ENCODE results near the gene LARP4. TPM values are rescaled to one million over a fixed set of nuclear protein-coding genes. Genes with fewer than 3 reads are reported as not detected.
A peak's percentile ranks its signal among the peaks of the same experiment; 100 is the strongest.

Gene LARP4
- 17.4 and 27.1 TPM in 2 replicates for total RNA-seq (2014; rRNA removed; shearing (Covaris generic))
- polyA plus RNA-seq (2016; fragmentation: Nextera tagmentation; extraction: Ambion mirVana) = 30.9 and 34.6 TPM in 2 replicates

- peak; percentile 97 for DNase-seq
- in situ Hi-C loops (cut with MboI) = no loop called here
Observed at GRCh38 chr12:50400638-50401499, at the start of gene LARP4. Gene LARP4, plus strand, starts transcription at chr12:50400885. Its CDS starts 126 bp downstream, at chr12:50401011.

GRCh38 chr12:50351120-50352043, 49.3 kb upstream of the LARP4 start:
- Histone ChIP-seq H3F3A (ENCODE audit: insufficient read depth) (0 out of 2 replicates have a peak, but pooled peaks cover 3% of the 10 kb centered on the region), H3K4me3 (no peak overlapping the region), H3K4me2 (ENCODE audit: unreplicated experiment) (no peak overlapping the region), H4K20me1 (ENCODE audit: insufficient read depth) (no peaks in the 10 kb centered on the region), H2AFZ (no peak overlapping the region), H3K9ac (no peak overlapping the region), H3K27ac (no peak overlapping the region), H3K27me3 (replicated peaks; ENCODE audit: insufficient read depth) (no peaks in the 10 kb centered on the region), H3K79me2 (ENCODE audit: insufficient read depth) (no peaks in the 10 kb centered on the region), H3K9me3 (ENCODE audit: low read depth) (no peaks in the 10 kb centered on the region), H3K9me2 (ENCODE audit: insufficient read depth) (no peaks in the 10 kb centered on the region), H3K4me1 (ENCODE audit: insufficient read depth) (no peaks in the 10 kb centered on the region; the same call in 1 of the 2 replicates), H3K36me3 (ENCODE audit: low read depth) (no peaks in the 10 kb centered on the region)
- DNase-seq = peak; percentile 8
- TF ChIP-seq EZH2 (IDR thresholded peaks at IDR 0.05; ENCODE audit: insufficient read depth, poor library complexity, severe bottlenecking) (no peak), EZH2phosphoT487 (IDR thresholded peaks at IDR 0.05; ENCODE audit: insufficient read depth, low read depth) (no peak)
- 78 to 93% methylated on average over 7 to 11 of the region's 11 CpGs for WGBS, 2 experiments (ENCODE audit: low coverage in 1 of 2, low lambda C conversion rate in 2 of 2, missing lambda C conversion rate in 2 of 2)
- in situ Hi-C loops (cut with MboI) = no loop called here

More at GRCh38 chr12:50400638-50401499, at the start of gene LARP4:
- Histone ChIP-seq H3K9me3 (ENCODE audit: low read depth) (no peaks in the 10 kb centered on the region), H2AFZ (peak within 1 kb of the TSS; percentile 97), H3K4me3 (peak within 1 kb of the TSS; percentile 92), H4K20me1 (ENCODE audit: insufficient read depth) (no peaks in the 10 kb centered on the region), H3K36me3 (ENCODE audit: low read depth) (no peaks in the 10 kb centered on the region), H3K9me2 (ENCODE audit: insufficient read depth) (no peaks in the 10 kb centered on the region), H3K9ac (peak within 1 kb of the TSS; percentile 85), H3K27ac (peak within 1 kb of the TSS; percentile 82), H3K4me2 (ENCODE audit: unreplicated experiment) (peak within 1 kb of the TSS; percentile 97), H3K27me3 (replicated peaks; ENCODE audit: insufficient read depth) (no peaks in the 10 kb centered on the region), H3F3A (ENCODE audit: insufficient read depth) (peaks cover 39% of the 10 kb centered on the region), H3K79me2 (ENCODE audit: insufficient read depth) (peaks cover 50% of the 10 kb centered on the region), H3K4me1 (ENCODE audit: insufficient read depth) (peaks cover 21% of the 10 kb centered on the region; the same call in 1 of the 2 replicates)
- no peak for TF ChIP-seq EZH2phosphoT487 (IDR thresholded peaks at IDR 0.05; ENCODE audit: insufficient read depth, low read depth)
- no peak for TF ChIP-seq EZH2 (IDR thresholded peaks at IDR 0.05; ENCODE audit: insufficient read depth, poor library complexity, severe bottlenecking)
- WGBS, 2 experiments (ENCODE audit: low coverage in 1 of 2, low lambda C conversion rate in 2 of 2, missing lambda C conversion rate in 2 of 2) = 0 to 1% methylated on average over 50 to 54 of the region's 54 CpGs

DNA sequence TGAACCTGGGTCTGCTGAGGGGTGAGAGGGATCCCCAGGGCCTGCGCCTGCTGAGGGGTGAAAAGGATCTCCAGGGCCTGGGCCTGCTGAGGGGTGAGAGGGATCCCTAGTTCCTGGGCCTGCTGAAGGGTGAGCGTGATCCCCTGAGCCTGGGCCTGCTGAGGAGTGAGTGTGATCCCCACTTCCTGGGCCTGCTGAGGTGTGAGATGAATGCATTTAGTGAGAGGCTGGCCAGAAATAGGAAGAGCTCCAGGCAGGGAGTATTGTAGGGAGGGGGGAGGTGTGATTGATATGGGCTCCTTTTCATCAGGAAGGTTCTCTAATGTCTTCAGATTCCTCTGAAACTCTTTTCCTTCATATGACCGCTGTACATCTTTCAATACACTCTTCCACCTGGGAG, 47.3 kb upstream of the LARP4 start:
- no peaks in the 10 kb centered on the region for H3K27me3 ChIP-seq (replicated peaks; ENCODE audit: insufficient read depth)
- H3K27ac ChIP-seq = no peak overlapping the region
- H4K20me1 ChIP-seq (ENCODE audit: insufficient read depth) = no peaks in the 10 kb centered on the region
- H3K4me3 ChIP-seq = no peak overlapping the region
- no peaks in the 10 kb centered on the region for H3K36me3 ChIP-seq (ENCODE audit: low read depth)
- no peaks in the 10 kb centered on the region; the same call in 1 of the 2 replicates for H3K4me1 ChIP-seq (ENCODE audit: insufficient read depth)
- H3K9ac ChIP-seq = no peak overlapping the region
- H3K9me2 ChIP-seq (ENCODE audit: insufficient read depth) = no peaks in the 10 kb centered on the region
- no peak overlapping the region for H3K4me2 ChIP-seq (ENCODE audit: unreplicated experiment)
- DNase-seq = no peak
- in situ Hi-C loops (cut with MboI) = no loop called here
- H3F3A ChIP-seq (ENCODE audit: insufficient read depth) = 0 out of 2 replicates have a peak, but pooled peaks cover 3% of the 10 kb centered on the region
- no peak overlapping the region for H2AFZ ChIP-seq
- H3K9me3 ChIP-seq (ENCODE audit: low read depth) = no peaks in the 10 kb centered on the region
- WGBS, 2 experiments (ENCODE audit: low coverage in 1 of 2, low lambda C conversion rate in 2 of 2, missing lambda C conversion rate in 2 of 2) = 94 to 98% methylated on average over 3 of the region's 3 CpGs
- no peaks in the 10 kb centered on the region for H3K79me2 ChIP-seq (ENCODE audit: insufficient read depth)
- TF ChIP-seq EZH2phosphoT487 (IDR thresholded peaks at IDR 0.05; ENCODE audit: insufficient read depth, low read depth) = no peak
- TF ChIP-seq EZH2 (IDR thresholded peaks at IDR 0.05; ENCODE audit: insufficient read depth, poor library complexity, severe bottlenecking) = no peak

Data from GM23248 (cell line).